Measurements from ENCODE around the gene ANKFY1.

The ANKFY1 gene

GRCh38 chr17:4304417-4305027, 40.7 kb upstream of the ANKFY1 start:
- POLR2A ChIA-PET: no interaction called here

DNA sequence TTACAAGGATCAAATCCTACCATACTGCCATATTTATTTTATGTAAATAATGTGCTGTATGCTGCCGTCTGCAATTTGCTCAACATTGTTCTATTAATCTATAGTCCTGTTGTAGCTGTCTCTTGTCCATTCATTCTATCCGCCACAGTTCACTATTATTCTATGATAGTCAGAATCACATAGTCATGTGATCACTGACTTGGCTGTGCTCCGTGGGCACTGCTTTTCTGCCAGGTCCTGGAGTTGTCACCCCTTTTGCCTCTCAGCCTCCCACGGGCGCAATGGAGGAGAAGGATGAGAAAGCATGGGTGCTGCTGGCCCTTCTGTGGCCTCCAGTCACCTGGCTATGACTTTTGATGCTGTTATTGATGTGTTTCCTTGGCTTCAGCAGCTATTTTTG, 37.3 kb upstream of the ANKFY1 start:
- CTCF ChIA-PET: interaction anchor here (0.7 to 1.4 kb wide), 3 partner anchors 31 to 118 kb away, joined by 3 to 4 read pairs (median 3); no protein-coding TSS in a partner anchor
- no peak overlapping the region for H3K4me3 ChIP-seq (ENCODE audit: low read depth, low read length)
- no peak for TF ChIP-seq CTCF (IDR thresholded peaks at IDR 0.05; ENCODE audit: insufficient read depth, low read length, missing control alignments)
- POLR2A ChIA-PET: no interaction called here
- DNase-seq (ENCODE audit: low read depth, low spot score): no peak

More at GRCh38 chr17:4304417-4305027, 40.7 kb upstream of the ANKFY1 start:
- no peak for DNase-seq (ENCODE audit: low read depth, low spot score)
- H3K4me3 ChIP-seq (ENCODE audit: low read depth, low read length): no peak overlapping the region
- CTCF ChIA-PET: interaction anchor here (0.9 to 4.6 kb wide), 17 partner anchors 10 to 104 kb away, joined by 3 to 35 read pairs (median 4); no protein-coding TSS in a partner anchor
- peak; percentile 60 for TF ChIP-seq CTCF (IDR thresholded peaks at IDR 0.05; ENCODE audit: insufficient read depth, low read length, missing control alignments)

GRCh38 chr17:4297351-4297750, 33.6 kb upstream of the ANKFY1 start:
- TF ChIP-seq CTCF (IDR thresholded peaks at IDR 0.05; ENCODE audit: insufficient read depth, low read length, missing control alignments): no peak
- no peak overlapping the region for H3K4me3 ChIP-seq (ENCODE audit: low read depth, low read length)
- DNase-seq (ENCODE audit: low read depth, low spot score): no peak
- CTCF ChIA-PET: interaction anchor here (0.9 to 2.8 kb wide), 6 partner anchors 10 to 123 kb away, joined by 3 to 16 read pairs (median 4); no protein-coding TSS in a partner anchor
- POLR2A ChIA-PET: no interaction called here

- CTCF ChIA-PET: interaction anchor here (0.5 to 4.9 kb wide), 3 partner anchors 9 to 125 kb away, joined by 3 to 35 read pairs (median 3); no protein-coding TSS in a partner anchor
- no peak for TF ChIP-seq CTCF (IDR thresholded peaks at IDR 0.05; ENCODE audit: insufficient read depth, low read length, missing control alignments)
- no peak overlapping the region for H3K4me3 ChIP-seq (ENCODE audit: low read depth, low read length)
- DNase-seq (ENCODE audit: low read depth, low spot score): no peak
- POLR2A ChIA-PET: no interaction called here
These were observed 31.9 kb upstream of the ANKFY1 start for GRCh38 chr17:4295686-4296085.

- TF ChIP-seq CTCF (IDR thresholded peaks at IDR 0.05; ENCODE audit: insufficient read depth, low read length, missing control alignments): no peak
- CTCF ChIA-PET: interaction anchor here (4.9 kb wide), 1 partner anchor 11 kb away, joined by 35 read pairs; no protein-coding TSS in a partner anchor
- no peak for DNase-seq (ENCODE audit: low read depth, low spot score)
- POLR2A ChIA-PET: no interaction called here
- no peak overlapping the region for H3K4me3 ChIP-seq (ENCODE audit: low read depth, low read length)
These were observed 29.8 kb upstream of the ANKFY1 start for GRCh38 chr17:4293572-4293971.

GRCh38 chr17:4287710-4288109, 23.9 kb upstream of the ANKFY1 start:
- ChIA-PET POLR2A (no interaction called here), CTCF (interaction anchor here (2.5 kb wide), 1 partner anchor 17 kb away, joined by 9 read pairs; no protein-coding TSS in a partner anchor)
- H3K4me3 ChIP-seq (ENCODE audit: low read depth, low read length): no peak overlapping the region
- no peak for DNase-seq (ENCODE audit: low read depth, low spot score)
- no peak for TF ChIP-seq CTCF (IDR thresholded peaks at IDR 0.05; ENCODE audit: insufficient read depth, low read length, missing control alignments)

Measured in AG04449 (cell line).